HEK293 (cell line): ENCODE measurements around the gene MND1.

Experiments used
- CTCF ChIA-PET: fragments of 350-600 bp; formaldehyde crosslinking; extraction: SDS; loops from one replicate; lab custom pipeline; 2021; ENCODE audit warnings: antibody characterized with exemption; lab: Yijun Ruan, JAX
- POLR2A ChIA-PET: fragments of 300-600 bp; formaldehyde crosslinking; extraction: SDS; loops from one replicate; lab custom pipeline; 2020; ENCODE audit warnings: antibody characterized with exemption, inconsistent platforms; lab: Yijun Ruan, JAX
- H3K27ac ChIP-seq: fragments of 200-500 bp; sonication (Bioruptor generic); 2 replicates; pipeline ENCODE4 v1.5.1; 2014; ENCODE audit warnings: low read depth, low read length, control low read depth, inconsistent platforms; ENCODE audit errors: extremely low read depth
- H3K36me3 ChIP-seq, 2 experiments: fragments of 200-500 bp in 1 of 2; sonication (Bioruptor generic) in 1 of 2; 1 replicate in 1 of 2; 2 replicates in 1 of 2; pipeline ENCODE4 v1.5.1; 2014 to 2017; ENCODE audit warnings: inconsistent platforms in 2 of 2, low read length in 2 of 2; ENCODE audit not compliant: control insufficient read depth in 2 of 2, insufficient read depth in 1 of 2
- H3K4me1 ChIP-seq: fragments of 200-500 bp; sonication (Bioruptor generic); 2 replicates; pipeline ENCODE4 v1.5.1; 2014; ENCODE audit warnings: mild to moderate bottlenecking, low read length, inconsistent platforms; ENCODE audit not compliant: control insufficient read depth, insufficient read depth
- H3K4me3 ChIP-seq: 2 replicates; pipeline ENCODE4 v1.5.1; 2011; ENCODE audit warnings: low read depth, mild to moderate bottlenecking, control low read depth, low read length, moderate library complexity
- H3K9me3 ChIP-seq: fragments of 200-500 bp; sonication (Bioruptor generic); 2 replicates; pipeline ENCODE4 v1.5.1; 2014; ENCODE audit warnings: low read depth, low read length, inconsistent platforms; ENCODE audit not compliant: control insufficient read depth, insufficient read depth
- FEZF1 ChIP-seq: fragments of 450-650 bp; formaldehyde crosslinking; IDR thresholded peaks from 2 replicates; pipeline ENCODE4 v1.5.1; 2016; ENCODE audit warnings: missing biosample characterization, missing genetic modification characterization
- HOXA7 ChIP-seq: sonication (generic); formaldehyde crosslinking; IDR thresholded peaks from 2 replicates; pipeline ENCODE4 v1.8.1; 2022; ENCODE audit warnings: missing genetic modification reagents, borderline replicate concordance
- KLF7 ChIP-seq: fragments of 450-650 bp; formaldehyde crosslinking; IDR thresholded peaks from 2 replicates; pipeline ENCODE4 v1.5.1; 2016; ENCODE audit warnings: missing biosample characterization, missing genetic modification characterization, borderline replicate concordance
- KLF9 ChIP-seq: fragments of 450-650 bp; formaldehyde crosslinking; IDR thresholded peaks from 2 replicates; pipeline ENCODE4 v1.5.1; 2016; ENCODE audit warnings: missing biosample characterization, missing genetic modification characterization, low read depth
- OVOL3 ChIP-seq: fragments of 450-650 bp; formaldehyde crosslinking; IDR thresholded peaks from 2 replicates; pipeline ENCODE4 v1.5.1; 2016; ENCODE audit warnings: missing biosample characterization, missing genetic modification characterization
- SCRT2 ChIP-seq: fragments of 450-650 bp; formaldehyde crosslinking; IDR thresholded peaks from 2 replicates; pipeline ENCODE4 v1.5.1; 2016; ENCODE audit warnings: missing biosample characterization, missing genetic modification characterization
- SP2 ChIP-seq: fragments of 450-650 bp; formaldehyde crosslinking; IDR thresholded peaks from 2 replicates; pipeline ENCODE4 v1.5.1; 2016; ENCODE audit warnings: missing biosample characterization, missing genetic modification characterization
- YY2 ChIP-seq: fragments of 450-650 bp; formaldehyde crosslinking; IDR thresholded peaks from 2 replicates; pipeline ENCODE4 v1.5.1; 2016; ENCODE audit warnings: missing biosample characterization, missing genetic modification characterization
- ZFP3 ChIP-seq: fragments of 450-650 bp; formaldehyde crosslinking; IDR thresholded peaks from 2 replicates; pipeline ENCODE4 v1.5.1; 2016; ENCODE audit warnings: low read depth, missing biosample characterization, missing genetic modification characterization
- ZNF202 ChIP-seq: fragments of 450-650 bp; formaldehyde crosslinking; IDR thresholded peaks from 2 replicates; pipeline ENCODE4 v1.5.1; 2016; ENCODE audit warnings: missing biosample characterization, missing genetic modification characterization, borderline replicate concordance
- ZNF214 ChIP-seq: fragments of 450-650 bp; formaldehyde crosslinking; IDR thresholded peaks from 2 replicates; pipeline ENCODE4 v1.5.1; 2017; ENCODE audit warnings: missing biosample characterization, mild to moderate bottlenecking, missing genetic modification characterization, borderline replicate concordance
- ZNF239 ChIP-seq: fragments of 450-650 bp; formaldehyde crosslinking; IDR thresholded peaks from 2 replicates; pipeline ENCODE4 v1.5.1; 2016; ENCODE audit warnings: missing biosample characterization, missing genetic modification characterization
- ZNF24 ChIP-seq: fragments of 450-650 bp; formaldehyde crosslinking; IDR thresholded peaks from 2 replicates; pipeline ENCODE4 v1.5.1; 2016; ENCODE audit warnings: missing biosample characterization, missing genetic modification characterization
- ZNF311 ChIP-seq: fragments of 450-650 bp; formaldehyde crosslinking; IDR thresholded peaks from 2 replicates; pipeline ENCODE4 v1.5.1; 2017; ENCODE audit warnings: missing biosample characterization, missing genetic modification characterization, borderline replicate concordance
- ZNF324 ChIP-seq: fragments of 450-650 bp; formaldehyde crosslinking; IDR thresholded peaks from 2 replicates; pipeline ENCODE4 v1.5.1; 2016; ENCODE audit warnings: missing biosample characterization, missing genetic modification characterization
- ZNF335 ChIP-seq: fragments of 450-650 bp; formaldehyde crosslinking; conservative IDR thresholded peaks from 2 replicates; pipeline ENCODE4 v1.5.1; 2016; ENCODE audit warnings: missing biosample characterization, missing genetic modification characterization
- ZNF404 ChIP-seq: fragments of 450-650 bp; formaldehyde crosslinking; IDR thresholded peaks from 2 replicates; pipeline ENCODE4 v1.5.1; 2017; ENCODE audit warnings: missing biosample characterization, missing genetic modification characterization
- ZNF600 ChIP-seq: fragments of 450-650 bp; formaldehyde crosslinking; IDR thresholded peaks from 2 replicates; pipeline ENCODE4 v1.5.1; 2016; ENCODE audit warnings: missing biosample characterization, missing genetic modification characterization
- ZNF670 ChIP-seq: fragments of 450-650 bp; formaldehyde crosslinking; IDR thresholded peaks from 2 replicates; pipeline ENCODE4 v1.5.1; 2016; ENCODE audit warnings: missing biosample characterization, missing genetic modification characterization, low read depth
- ZNF747 ChIP-seq: fragments of 450-650 bp; formaldehyde crosslinking; IDR thresholded peaks from 2 replicates; pipeline ENCODE4 v1.5.1; 2016; ENCODE audit warnings: missing biosample characterization, missing genetic modification characterization
- ZNF768 ChIP-seq: fragments of 450-650 bp; formaldehyde crosslinking; IDR thresholded peaks from 2 replicates; pipeline ENCODE4 v1.5.1; 2018; ENCODE audit warnings: missing biosample characterization, mild to moderate bottlenecking, missing genetic modification characterization
- ZNF791 ChIP-seq: fragments of 450-650 bp; formaldehyde crosslinking; IDR thresholded peaks from 2 replicates; pipeline ENCODE4 v1.5.1; 2016; ENCODE audit warnings: missing biosample characterization, missing genetic modification characterization
- ZSCAN16 ChIP-seq: fragments of 450-650 bp; formaldehyde crosslinking; IDR thresholded peaks from 2 replicates; pipeline ENCODE4 v1.5.1; 2016; ENCODE audit warnings: missing biosample characterization, missing genetic modification characterization
- TF ChIP-seq, protein P1 (sequence below): fragments of 450-650 bp; formaldehyde crosslinking; IDR thresholded peaks from 2 replicates; pipeline ENCODE4 v1.5.1; 2017; ENCODE audit warnings: missing biosample characterization, missing genetic modification characterization
- TF ChIP-seq, protein P2 (sequence below): fragments of 450-650 bp; formaldehyde crosslinking; IDR thresholded peaks from 2 replicates; pipeline ENCODE4 v1.5.1; 2016; ENCODE audit warnings: missing biosample characterization, missing genetic modification characterization
- TF ChIP-seq, protein P3 (sequence below): fragments of 450-650 bp; formaldehyde crosslinking; optimal IDR thresholded peaks from 2 replicates; pipeline ENCODE3; 2016; ENCODE audit warnings: missing biosample characterization, mild to moderate bottlenecking, missing genetic modification characterization
- TF ChIP-seq, protein P4 (sequence below): fragments of 450-650 bp; IDR thresholded peaks from 2 replicates; pipeline ENCODE4 v1.5.1; 2018; ENCODE audit warnings: missing biosample characterization, missing genetic modification characterization
- TF ChIP-seq, protein P5 (sequence below): fragments of 450-650 bp; formaldehyde crosslinking; IDR thresholded peaks from 2 replicates; pipeline ENCODE4 v1.5.1; 2016; ENCODE audit warnings: missing biosample characterization, missing genetic modification characterization

The MND1 gene, protein sequence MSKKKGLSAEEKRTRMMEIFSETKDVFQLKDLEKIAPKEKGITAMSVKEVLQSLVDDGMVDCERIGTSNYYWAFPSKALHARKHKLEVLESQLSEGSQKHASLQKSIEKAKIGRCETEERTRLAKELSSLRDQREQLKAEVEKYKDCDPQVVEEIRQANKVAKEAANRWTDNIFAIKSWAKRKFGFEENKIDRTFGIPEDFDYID

DNA sequence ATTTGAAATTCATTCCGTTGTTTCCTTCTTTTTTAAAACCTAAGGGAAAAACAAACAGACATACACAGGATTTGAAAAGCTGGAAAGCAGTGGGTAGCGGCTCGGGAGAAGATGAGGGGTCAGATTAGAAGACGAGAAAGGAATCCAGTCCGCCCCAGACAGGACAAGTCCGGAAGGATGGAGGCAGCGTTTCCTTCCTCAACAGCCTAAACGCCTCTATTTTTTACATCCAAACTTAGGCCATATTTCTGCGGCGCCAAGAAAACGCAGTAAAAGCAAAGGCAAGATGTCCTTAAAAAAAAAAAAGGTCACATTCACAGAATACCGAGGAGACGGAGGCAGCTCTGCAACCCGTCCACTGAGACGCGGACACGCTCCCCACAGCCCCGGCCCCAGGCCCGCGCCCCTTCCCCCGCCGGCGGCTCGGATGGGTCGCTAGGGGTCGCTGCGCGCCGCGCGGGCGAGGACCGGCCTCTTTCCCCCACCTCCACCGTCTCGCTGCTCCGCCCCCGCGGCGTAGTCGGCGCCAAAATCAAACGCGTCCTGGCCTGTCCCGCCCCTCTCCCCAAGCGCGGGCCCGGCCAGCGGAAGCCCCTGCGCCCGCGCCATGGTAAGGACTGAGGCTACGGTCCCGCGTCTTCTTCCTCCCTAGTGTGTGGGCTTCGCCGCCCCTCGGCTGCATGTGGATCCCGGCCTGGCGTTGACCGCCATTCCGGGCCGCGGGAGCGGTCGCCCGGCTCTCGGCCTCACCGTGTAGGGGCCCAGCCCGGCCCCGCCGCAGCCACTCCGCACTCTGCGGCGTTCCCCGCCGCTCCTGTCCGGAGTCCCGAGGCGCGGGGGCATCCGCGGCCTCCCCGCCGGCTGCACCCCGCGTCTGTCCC lies at the start of gene MND1:
MND1 (plus strand) TSS at position 558 of the 881 bp plus-strand sequence; CDS start at position 608, 50 bp downstream.
- ChIA-PET CTCF (interaction anchor here (0.5 to 1.3 kb wide), 14 partner anchors 18 to 452 kb away, joined by 3 to 7 read pairs (median 3); no protein-coding TSS in a partner anchor), POLR2A (interaction anchor here (1.3 to 2.2 kb wide), 2 partner anchors 120 to 122 kb away, joined by 3 to 7 read pairs; partner anchors contain the start of gene TMEM131L)
- H3K4me1 ChIP-seq = peaks cover 2% of the 10 kb centered on the region; the same call in 1 of the 2 replicates
- H3K36me3 ChIP-seq = peaks cover 0 to 4% of the 10 kb centered on the region in 2 experiments; a peak in 1 of 3 replicates
- H3K27ac ChIP-seq = peak within 1 kb of the TSS; percentile 95
- no peaks in the 10 kb centered on the region for H3K9me3 ChIP-seq
- peak within 1 kb of the TSS; percentile 71 for H3K4me3 ChIP-seq
- TF ChIP-seq ZNF600 (tag by site-specific recombination) (no peak), ZNF324 (no peak), ZNF311 (tag by site-specific recombination) (no peak), KLF7 (tag by site-specific recombination) (no peak), ZNF239 (no peak), ZFP3 (tag by site-specific recombination) (no peak), SP2 (tag by site-specific recombination) (peak; percentile 83), ZNF335 (no peak; the same call in 1 of the 2 replicates), FEZF1 (tag by site-specific recombination) (no peak), SCRT2 (tag by site-specific recombination) (no peak), ZNF214 (tag by site-specific recombination) (no peak), ZNF791 (tag by site-specific recombination) (no peak), ZNF24 (tag by site-specific recombination) (no peak), ZNF768 (no peak), OVOL3 (tag by site-specific recombination) (no peak), KLF9 (peak; percentile 86), YY2 (no peak), ZNF670 (tag by site-specific recombination) (no peak), HOXA7 (CRISPR knock-in tag) (no peak), ZNF404 (tag by site-specific recombination) (no peak), ZSCAN16 (no peak), ZNF202 (no peak), ZNF747 (tag by site-specific recombination) (no peak)
- TF ChIP-seq, protein P1, sequence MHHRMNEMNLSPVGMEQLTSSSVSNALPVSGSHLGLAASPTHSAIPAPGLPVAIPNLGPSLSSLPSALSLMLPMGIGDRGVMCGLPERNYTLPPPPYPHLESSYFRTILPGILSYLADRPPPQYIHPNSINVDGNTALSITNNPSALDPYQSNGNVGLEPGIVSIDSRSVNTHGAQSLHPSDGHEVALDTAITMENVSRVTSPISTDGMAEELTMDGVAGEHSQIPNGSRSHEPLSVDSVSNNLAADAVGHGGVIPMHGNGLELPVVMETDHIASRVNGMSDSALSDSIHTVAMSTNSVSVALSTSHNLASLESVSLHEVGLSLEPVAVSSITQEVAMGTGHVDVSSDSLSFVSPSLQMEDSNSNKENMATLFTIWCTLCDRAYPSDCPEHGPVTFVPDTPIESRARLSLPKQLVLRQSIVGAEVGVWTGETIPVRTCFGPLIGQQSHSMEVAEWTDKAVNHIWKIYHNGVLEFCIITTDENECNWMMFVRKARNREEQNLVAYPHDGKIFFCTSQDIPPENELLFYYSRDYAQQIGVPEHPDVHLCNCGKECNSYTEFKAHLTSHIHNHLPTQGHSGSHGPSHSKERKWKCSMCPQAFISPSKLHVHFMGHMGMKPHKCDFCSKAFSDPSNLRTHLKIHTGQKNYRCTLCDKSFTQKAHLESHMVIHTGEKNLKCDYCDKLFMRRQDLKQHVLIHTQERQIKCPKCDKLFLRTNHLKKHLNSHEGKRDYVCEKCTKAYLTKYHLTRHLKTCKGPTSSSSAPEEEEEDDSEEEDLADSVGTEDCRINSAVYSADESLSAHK (tag by site-specific recombination) = no peak
- TF ChIP-seq, protein P2, sequence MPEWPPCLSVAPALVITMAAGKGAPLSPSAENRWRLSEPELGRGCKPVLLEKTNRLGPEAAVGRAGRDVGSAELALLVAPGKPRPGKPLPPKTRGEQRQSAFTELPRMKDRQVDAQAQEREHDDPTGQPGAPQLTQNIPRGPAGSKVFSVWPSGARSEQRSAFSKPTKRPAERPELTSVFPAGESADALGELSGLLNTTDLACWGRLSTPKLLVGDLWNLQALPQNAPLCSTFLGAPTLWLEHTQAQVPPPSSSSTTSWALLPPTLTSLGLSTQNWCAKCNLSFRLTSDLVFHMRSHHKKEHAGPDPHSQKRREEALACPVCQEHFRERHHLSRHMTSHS (tag by site-specific recombination) = no peak
- TF ChIP-seq, protein P3, sequence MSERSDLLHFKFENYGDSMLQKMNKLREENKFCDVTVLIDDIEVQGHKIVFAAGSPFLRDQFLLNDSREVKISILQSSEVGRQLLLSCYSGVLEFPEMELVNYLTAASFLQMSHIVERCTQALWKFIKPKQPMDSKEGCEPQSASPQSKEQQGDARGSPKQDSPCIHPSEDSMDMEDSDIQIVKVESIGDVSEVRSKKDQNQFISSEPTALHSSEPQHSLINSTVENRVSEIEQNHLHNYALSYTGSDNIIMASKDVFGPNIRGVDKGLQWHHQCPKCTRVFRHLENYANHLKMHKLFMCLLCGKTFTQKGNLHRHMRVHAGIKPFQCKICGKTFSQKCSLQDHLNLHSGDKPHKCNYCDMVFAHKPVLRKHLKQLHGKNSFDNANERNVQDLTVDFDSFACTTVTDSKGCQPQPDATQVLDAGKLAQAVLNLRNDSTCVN (tag by site-specific recombination) = peak; percentile 95
- TF ChIP-seq, protein P4, sequence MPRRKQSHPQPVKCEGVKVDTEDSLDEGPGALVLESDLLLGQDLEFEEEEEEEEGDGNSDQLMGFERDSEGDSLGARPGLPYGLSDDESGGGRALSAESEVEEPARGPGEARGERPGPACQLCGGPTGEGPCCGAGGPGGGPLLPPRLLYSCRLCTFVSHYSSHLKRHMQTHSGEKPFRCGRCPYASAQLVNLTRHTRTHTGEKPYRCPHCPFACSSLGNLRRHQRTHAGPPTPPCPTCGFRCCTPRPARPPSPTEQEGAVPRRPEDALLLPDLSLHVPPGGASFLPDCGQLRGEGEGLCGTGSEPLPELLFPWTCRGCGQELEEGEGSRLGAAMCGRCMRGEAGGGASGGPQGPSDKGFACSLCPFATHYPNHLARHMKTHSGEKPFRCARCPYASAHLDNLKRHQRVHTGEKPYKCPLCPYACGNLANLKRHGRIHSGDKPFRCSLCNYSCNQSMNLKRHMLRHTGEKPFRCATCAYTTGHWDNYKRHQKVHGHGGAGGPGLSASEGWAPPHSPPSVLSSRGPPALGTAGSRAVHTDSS (tag by site-specific recombination) = no peak
- TF ChIP-seq, protein P5, sequence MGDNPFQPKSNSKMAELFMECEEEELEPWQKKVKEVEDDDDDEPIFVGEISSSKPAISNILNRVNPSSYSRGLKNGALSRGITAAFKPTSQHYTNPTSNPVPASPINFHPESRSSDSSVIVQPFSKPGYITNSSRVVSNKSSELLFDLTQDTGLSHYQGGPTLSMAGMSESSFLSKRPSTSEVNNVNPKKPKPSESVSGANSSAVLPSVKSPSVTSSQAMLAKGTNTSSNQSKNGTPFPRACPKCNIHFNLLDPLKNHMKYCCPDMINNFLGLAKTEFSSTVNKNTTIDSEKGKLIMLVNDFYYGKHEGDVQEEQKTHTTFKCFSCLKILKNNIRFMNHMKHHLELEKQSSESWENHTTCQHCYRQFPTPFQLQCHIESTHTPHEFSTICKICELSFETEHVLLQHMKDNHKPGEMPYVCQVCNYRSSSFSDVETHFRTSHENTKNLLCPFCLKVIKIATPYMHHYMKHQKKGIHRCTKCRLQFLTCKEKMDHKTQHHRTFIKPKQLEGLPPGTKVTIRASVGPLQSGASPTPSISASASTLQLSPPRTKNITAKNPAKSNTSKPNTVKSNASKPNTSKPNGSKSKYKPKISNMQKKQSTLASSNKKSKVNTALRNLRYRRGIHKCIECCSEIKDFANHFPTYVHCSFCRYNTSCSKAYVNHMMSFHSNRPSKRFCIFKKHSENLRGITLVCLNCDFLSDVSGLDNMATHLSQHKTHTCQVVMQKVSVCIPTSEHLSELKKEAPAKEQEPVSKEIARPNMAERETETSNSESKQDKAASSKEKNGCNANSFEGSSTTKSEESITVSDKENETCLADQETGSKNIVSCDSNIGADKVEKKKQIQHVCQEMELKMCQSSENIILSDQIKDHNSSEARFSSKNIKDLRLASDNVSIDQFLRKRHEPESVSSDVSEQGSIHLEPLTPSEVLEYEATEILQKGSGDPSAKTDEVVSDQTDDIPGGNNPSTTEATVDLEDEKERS (tag by site-specific recombination) = no peak
